HG03159 (cell line): ENCODE data around the gene MUCL1.
"Not testable (repeated sequence)": the region's sequence is repeated elsewhere in the genome, so short reads cannot be mapped to it uniquely, and the experiment has no call there.

Source experiments
- ATAC-seq: cut with Tn5 transposase; IDR thresholded peaks from one replicate; pipeline ENCODE4 v1.9.1; 2021; ENCODE audit warnings: mild to moderate bottlenecking, moderate library complexity; ENCODE audit not compliant: unreplicated experiment

MUCL1 gene

GRCh38 chr12:54853933-54854538, at the start of gene MUCL1:
TSS of gene MUCL1 (plus strand) at chr12:54854516. CDS start at chr12:54854583, 67 bp downstream.
- ATAC-seq = peak; percentile 99

- no peak for ATAC-seq
These were observed 32.6 kb upstream of the MUCL1 start for GRCh38 chr12:54821676-54822075.

- no peak for ATAC-seq
These were observed 29.9 kb upstream of the MUCL1 start for GRCh38 chr12:54824402-54824801.

GRCh38 chr12:54829511-54829910, 24.8 kb upstream of the MUCL1 start:
- no peak for ATAC-seq

- ATAC-seq = no peak
These were observed 24.1 kb upstream of the MUCL1 start for GRCh38 chr12:54830199-54830598.

GRCh38 chr12:54831631-54832030, 22.7 kb upstream of the MUCL1 start:
- no peak for ATAC-seq

GRCh38 chr12:54840244-54840865, 14.0 kb upstream of the MUCL1 start:
- no peak for ATAC-seq

GRCh38 chr12:54857406-54857805, 3.1 kb downstream of the MUCL1 start:
- no peak for ATAC-seq

- ATAC-seq = no peak
These were observed 4.2 kb downstream of the MUCL1 start for GRCh38 chr12:54858562-54858961.

GRCh38 chr12:54859502-54859901, 5.2 kb downstream of the MUCL1 start:
- no peak for ATAC-seq

- ATAC-seq = no peak
These were observed 7.6 kb downstream of the MUCL1 start for GRCh38 chr12:54861927-54862326.

GRCh38 chr12:54863948-54864618, 9.8 kb downstream of the MUCL1 start:
- no peak for ATAC-seq

- no peak for ATAC-seq
These were observed 11.5 kb downstream of the MUCL1 start for GRCh38 chr12:54865683-54866324.

- ATAC-seq = no peak
These were observed 14.4 kb downstream of the MUCL1 start for GRCh38 chr12:54868690-54869089.

- ATAC-seq = no peak
These were observed 15.7 kb downstream of the MUCL1 start for GRCh38 chr12:54870048-54870447.

GRCh38 chr12:54870617-54871016, 16.3 kb downstream of the MUCL1 start:
- no peak for ATAC-seq

- ATAC-seq = no peak
These were observed 24.8 kb downstream of the MUCL1 start for GRCh38 chr12:54879150-54879549.

GRCh38 chr12:54879579-54879978, 25.3 kb downstream of the MUCL1 start:
- no peak for ATAC-seq

GRCh38 chr12:54882079-54882478, 27.8 kb downstream of the MUCL1 start:
- ATAC-seq = no peak

- ATAC-seq = not testable (repeated sequence)
These were observed 28.3 kb downstream of the MUCL1 start for GRCh38 chr12:54882597-54882996.

GRCh38 chr12:54888428-54888827, 34.1 kb downstream of the MUCL1 start:
- ATAC-seq = not testable (repeated sequence)

- no peak for ATAC-seq
These were observed 36.0 kb downstream of the MUCL1 start for GRCh38 chr12:54890339-54890738.
